Endometrial microvascular endothelial cells (primary cell): ENCODE results near the gene CCL19. TPM values are rescaled to one million over a fixed set of nuclear protein-coding genes. Genes with fewer than 3 reads are reported as not detected.

Experiments
- in situ Hi-C: cut with HindIII; loops from 2 replicates; pipeline ENCODE4 v1.10.0; 2017; ENCODE audit warnings: low sequenced_read_pairs, low pct_unique_long_range_greater_than_20kb; ENCODE audit errors: inconsistent ontology term
- total RNA-seq: library from RNA; depleted of rRNA; stranded (reverse); fragments of >200 nt; gene quantifications from one replicate; pipeline ENCODE4 v1.2.3, GENCODE V29; 2015; ENCODE audit errors: inconsistent ontology term

The CCL19 gene
- total RNA-seq, 1 donor from 2014 or later, result not detected

DNA sequence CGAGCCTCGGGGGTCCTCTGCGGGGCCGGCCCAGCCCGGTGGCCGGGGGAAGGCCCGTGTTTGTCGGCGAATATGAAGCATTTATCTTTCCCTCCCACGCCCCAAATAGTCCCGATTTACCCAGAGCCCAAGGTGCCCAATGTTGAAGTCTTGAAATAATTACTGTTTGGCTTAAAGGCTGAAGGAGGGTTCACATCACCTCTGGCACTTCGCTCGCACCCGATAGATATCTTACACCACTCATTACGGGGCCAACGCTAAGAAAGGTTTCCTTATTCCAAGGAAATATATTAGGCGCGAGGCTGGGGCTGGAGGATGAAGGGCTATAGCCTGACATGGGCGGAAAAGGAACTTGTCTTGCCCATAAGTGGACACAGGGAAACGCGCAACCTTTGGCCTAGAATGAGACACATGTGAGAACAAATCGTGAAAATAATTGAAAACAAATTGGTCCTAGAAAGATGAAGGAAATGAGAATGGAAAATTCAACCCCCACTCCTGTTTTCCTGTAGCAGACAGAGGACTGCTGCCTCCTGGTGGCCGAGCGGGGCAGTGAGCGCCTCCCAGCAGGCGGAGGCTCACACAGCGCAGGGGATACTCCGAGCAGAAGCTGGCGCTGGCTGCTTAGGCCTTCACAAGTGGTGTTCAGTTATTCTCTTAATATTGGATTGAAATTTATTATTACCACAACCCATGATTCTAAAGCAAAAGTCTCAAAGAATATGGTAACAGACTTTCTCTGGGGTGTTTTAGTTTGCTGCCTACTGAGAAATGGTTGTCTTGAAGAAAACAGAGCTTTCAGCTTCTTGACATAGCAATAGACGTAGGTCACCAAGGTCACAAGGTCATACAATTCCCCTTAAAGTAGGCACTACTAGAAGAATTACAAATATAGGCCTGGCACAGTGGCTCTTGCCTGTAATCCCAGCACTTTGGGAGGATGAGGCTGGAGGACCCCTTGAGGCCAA lies 11.0 kb upstream of the CCL19 start:
- in situ Hi-C loops, result no loop called here

DNA sequence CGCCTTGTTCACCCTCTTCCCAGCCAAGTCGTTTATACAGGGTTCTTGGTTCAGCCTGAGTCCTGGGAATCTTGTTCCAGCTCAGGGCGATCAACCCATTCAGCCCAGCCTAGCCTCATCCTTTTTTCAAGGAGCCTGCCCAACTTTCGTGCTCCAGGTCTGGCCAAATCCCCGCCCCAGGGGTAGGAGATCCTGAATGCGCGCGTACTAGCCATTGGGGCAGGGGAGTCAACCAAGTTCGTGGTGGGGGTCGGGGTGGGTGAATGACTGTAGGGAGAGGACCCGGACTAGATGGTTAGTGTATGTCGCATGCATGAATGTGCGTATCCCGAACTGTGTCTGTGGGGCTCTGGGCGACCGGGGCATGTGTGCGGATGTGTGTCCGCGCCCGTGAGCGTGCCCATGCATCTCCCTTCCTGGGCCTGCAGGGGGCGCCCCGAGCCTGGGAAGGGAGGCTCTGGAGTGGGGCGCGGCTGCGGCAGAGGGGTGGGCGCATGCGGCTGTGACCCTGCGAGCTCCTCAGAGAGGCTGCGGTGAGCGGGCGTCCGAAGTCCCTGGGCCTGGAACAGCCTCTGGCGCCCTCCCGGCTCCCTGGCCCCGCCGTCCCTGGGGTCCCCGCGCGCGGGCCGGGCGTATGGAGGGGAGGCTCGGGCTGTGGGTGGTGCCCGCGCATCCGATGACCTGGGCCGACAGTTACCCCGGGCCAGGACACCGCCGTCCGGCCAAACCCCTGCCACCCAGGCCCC lies 10.1 kb upstream of the CCL19 start:
- in situ Hi-C loops, result no loop called here

DNA sequence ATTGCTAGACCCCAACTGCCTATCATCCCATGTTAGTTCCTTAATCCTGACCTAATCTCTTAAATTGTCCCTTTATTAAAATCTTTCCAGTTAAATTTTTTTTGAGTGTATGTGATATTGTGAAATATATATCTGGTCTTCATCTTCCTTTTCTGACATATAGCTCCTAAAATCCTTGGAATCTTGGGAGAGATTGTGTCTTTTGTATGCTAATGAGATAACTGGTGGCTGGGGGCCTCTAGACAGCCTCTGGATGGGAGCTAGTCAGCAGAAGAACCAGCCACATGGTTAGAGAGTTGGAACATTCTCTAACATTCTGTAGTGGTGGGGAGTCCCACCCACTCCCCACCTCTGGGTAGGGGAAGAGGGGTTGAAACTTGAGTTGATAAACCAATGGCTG lies 3.7 kb upstream of the CCL19 start:
- in situ Hi-C loops, result no loop called here

DNA sequence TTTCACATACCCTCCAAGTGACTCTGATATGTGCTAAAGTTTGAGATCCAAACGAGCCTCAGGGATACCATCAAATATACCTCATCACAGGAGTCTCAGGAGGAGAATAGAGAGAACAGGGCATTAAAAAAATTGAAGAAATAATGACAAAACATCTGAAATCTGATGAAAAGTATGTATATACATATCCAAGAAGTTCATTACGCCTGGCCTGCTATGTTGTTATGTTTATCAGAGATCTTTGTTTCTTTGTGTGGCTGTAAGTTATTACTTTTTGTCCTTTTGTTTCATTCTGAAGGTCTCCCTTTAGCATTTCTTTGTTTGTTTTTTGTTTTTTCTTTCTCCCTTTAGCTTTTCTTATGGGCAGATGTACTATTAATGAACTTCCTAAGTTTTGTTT lies 2.5 kb upstream of the CCL19 start:
- in situ Hi-C loops, result no loop called here

DNA sequence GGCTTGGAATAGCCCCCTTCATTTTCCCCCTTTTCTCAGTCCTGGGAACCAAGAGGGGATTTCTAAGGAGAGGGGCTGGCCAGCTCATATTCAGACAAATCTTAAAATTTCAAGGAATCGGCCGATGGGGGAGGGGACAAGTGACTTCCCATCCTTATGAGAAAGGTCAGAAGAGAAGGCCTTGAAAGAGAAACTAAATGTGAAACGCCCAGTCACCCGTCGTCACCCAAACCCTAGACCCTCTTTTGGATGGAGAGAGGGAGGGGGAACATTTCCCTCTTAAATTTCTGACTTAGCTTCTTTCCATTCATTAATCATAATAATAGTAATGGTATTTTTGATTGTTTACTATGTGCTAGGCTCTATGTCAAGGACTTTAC lies 850 bp upstream of the CCL19 start:
- in situ Hi-C loops, result no loop called here

DNA sequence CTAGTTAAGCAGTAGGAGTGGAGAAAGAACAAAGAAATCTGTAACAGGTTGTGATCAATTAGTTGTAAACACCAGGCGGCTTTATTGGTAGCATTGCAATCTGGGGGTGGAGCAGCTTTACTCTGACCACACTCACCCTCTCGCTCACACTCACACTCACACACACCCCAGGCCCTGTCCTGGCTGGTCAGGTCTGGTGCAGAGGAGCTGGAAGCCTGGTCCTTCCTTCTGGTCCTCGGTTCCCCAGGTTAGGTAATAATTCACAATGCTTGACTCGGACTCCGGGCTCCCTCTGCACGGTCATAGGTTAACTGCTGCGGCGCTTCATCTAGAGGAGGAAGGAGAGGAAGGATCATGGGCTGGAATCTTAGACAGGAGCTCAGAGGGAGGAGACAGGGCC lies 1.6 kb downstream of the CCL19 start:
- in situ Hi-C loops, result no loop called here

DNA sequence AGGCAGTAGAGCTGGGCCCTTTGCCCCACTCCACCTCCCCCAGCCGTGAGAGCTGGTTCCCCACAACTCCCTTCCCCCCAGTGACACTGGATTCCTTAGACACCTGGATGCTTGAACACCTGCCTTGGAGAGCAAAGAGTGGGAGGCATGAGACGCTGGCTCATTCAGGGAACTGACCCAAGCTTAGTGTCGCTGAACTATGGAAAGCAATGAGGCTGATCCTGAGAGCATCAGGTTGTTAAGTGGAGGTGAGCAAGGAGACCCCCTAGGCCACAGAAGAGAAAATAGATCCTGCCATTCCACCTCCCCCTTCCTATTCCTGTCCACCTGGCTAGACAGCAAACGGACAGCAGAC lies 2.0 kb downstream of the CCL19 start:
- in situ Hi-C loops, result no loop called here

DNA sequence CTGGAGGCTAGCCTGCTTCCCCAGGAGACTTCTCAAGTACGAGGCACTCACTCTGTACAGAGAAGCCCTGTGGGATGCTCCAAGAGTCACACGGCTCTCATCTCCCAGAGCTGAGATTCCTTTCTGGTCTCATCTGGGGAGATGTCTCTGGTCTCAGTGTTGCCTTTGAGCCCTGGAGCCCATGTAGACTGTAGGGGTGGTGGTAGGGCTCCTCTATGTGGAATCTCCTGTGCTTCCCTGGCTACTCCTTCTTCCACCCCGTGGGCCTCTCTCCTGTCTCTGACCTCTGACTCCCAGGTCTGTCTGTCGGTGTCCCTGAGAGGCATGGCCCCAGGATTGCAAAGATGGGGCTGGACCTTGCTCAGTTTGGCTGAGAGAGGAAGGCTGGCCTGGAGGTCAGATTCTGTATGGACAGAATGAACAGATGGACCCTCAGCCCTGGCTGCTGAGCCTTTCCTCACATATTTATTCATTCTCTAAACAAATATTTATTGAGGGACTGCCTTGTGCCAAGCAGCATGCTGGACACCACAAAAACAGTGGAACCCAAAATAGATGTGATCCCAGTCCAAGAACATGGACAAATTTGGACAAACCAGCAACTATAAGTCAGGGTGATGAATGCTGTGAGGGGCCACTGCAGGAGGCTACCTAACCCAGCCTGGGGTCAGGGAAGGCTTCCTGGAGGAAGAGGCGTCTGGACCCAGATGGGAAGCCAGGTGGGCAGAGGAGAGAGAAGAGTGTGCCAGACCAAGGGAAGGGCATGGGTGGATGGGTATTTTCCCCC lies 2.6 kb downstream of the CCL19 start:
- in situ Hi-C loops, result no loop called here

DNA sequence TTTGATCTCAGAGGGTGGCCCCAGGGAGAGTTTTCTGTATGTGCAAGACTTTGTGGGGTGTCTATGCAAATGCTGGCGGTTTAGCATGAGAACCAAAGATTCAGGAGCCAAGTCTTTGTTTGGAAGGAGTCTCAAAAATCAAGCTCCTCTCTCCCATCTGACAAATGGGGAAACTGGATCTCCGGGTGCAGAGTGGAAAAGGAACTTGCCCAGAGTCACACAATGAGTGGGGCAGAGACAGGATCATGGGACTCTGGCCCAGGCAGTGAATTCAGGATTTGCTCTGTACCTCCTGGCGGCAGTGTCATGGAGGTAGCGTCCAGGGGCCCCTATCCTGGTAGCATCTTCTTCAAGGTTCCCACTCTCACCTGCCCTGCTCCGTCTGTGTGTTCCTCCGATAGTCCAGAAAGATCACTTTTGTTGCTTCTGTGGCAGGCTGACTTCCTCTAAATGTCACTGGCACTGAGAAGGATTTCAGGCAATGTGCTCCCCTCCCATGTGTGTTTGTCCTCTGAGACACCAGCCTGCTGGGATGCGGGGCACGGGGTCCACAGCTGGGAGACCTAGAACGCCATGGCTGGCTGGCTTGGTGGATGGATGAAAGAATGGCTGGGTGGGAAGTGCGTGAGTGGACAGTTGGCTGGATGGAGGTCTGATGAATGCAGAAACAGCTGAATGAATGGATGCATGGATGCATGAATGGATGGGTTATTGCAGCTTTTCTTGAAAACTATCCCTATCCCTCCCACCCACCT lies 3.6 kb downstream of the CCL19 start:
- in situ Hi-C loops, result no loop called here

DNA sequence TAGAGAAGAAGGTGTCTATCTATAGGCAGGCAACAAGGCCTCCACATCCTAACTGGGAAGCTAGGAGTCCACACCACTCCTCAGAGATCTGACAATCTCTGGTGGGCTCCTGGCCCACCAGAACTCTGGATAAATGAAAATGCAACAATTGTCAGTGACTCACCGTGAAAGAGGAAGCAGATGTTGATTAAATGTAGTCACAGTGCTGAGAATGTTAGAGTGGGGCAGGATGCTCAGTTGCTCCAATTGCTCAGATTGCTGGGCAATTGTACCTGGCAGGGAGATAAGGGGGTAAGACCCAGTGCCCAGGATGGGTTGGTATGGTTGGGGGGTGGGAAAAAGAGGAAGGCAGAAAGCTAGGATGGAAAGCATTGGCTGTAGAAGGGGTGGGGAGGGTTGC lies 4.3 kb downstream of the CCL19 start:
- in situ Hi-C loops, result no loop called here

DNA sequence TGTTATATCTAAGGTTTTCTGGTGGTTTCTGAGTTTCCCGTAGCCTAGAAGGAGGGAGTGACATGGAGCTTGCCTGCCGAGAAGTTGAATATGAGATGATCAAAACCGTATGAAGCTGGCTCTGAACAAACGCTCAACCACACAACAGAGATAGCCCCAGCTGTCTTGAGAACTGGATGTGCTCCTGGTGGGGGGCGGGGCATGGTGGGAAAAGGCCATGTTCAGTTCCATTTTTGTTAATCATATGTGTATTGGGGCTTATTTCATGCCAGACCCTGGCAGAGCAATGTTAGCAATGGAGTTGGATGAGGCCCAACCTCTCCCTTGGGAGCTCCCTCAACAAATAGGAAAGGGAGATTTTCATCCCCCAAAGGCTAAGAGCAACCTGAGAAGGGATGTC lies 4.8 kb downstream of the CCL19 start:
- in situ Hi-C loops, result no loop called here

DNA sequence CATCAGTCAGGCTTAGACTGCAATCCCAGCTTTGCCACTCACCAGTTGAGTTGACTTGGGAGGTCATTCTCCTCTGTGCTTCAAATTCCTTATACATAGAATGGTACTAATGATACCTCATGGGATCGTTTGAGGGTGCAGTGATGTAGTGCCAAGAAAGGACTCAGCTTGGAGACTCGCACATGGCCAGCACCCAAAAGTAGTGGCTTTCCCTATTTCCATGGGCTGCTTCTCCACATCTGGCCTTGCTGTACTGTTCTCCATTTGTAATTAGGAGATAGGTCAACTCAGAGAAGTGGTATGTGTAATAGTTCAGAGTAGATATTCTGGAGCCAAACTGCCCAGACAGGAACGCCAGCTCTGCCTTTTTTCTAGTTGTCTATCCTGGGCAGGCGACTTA lies 5.5 kb downstream of the CCL19 start:
- in situ Hi-C loops, result no loop called here

DNA sequence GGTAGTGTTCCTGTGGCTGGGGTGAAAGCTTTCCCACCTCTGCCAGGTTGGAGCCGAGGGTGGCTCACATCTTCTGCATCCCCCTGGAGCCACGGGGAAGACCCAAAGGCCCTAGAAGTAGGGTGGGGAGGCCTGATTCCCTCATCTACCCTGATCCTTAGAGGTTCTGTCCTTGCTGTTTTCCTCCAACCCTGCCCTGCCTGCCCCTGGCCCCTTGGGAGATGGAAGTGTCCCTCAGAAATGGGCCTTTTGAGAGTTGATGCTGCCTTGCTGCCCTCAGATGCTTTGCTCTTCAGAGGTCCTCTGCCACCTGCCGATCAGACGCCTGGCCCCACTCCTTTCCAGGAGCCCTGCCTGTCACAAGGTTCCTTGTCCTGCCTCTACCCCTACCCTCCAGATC lies 6.3 kb downstream of the CCL19 start:
- in situ Hi-C loops, result no loop called here

DNA sequence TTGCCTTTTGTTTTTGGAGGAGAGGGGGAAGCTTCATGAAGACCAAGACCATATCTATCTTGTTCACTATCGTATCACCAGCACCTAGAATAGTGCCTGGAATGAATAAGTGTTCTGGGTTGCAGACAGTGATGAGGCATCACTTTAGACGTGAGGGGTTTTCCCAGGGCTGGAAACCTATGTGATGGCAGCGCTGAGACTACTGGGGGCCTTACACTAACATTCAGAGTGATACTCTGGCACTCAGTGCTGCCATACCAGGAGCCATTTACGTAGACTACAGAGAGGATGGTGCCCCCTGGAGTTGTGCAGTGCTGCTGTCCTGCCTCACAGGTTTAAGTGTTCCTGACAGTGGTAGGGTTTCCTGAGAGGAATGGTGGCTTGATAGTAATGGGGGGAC lies 6.9 kb downstream of the CCL19 start:
- in situ Hi-C loops, result no loop called here

DNA sequence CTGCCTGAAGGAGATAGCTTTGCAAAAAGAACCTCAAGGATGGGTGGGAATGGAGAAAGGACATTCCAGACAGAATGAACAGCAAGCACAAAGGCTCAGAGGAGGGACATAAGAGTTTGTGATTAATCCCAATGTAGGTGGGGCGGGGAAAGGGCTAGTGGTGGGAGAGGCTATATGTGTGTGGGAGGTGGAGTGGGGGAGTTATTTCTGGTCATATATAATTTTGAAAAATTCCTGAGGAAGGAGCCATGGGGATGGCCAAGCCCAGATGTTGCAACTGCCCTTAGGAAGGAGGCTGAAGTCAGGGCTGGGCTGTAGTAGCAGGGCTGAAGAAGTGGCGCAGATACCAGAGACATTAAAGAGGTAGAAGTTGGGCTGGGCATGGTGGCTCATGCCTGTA lies 15.2 kb downstream of the CCL19 start:
- in situ Hi-C loops, result no loop called here

DNA sequence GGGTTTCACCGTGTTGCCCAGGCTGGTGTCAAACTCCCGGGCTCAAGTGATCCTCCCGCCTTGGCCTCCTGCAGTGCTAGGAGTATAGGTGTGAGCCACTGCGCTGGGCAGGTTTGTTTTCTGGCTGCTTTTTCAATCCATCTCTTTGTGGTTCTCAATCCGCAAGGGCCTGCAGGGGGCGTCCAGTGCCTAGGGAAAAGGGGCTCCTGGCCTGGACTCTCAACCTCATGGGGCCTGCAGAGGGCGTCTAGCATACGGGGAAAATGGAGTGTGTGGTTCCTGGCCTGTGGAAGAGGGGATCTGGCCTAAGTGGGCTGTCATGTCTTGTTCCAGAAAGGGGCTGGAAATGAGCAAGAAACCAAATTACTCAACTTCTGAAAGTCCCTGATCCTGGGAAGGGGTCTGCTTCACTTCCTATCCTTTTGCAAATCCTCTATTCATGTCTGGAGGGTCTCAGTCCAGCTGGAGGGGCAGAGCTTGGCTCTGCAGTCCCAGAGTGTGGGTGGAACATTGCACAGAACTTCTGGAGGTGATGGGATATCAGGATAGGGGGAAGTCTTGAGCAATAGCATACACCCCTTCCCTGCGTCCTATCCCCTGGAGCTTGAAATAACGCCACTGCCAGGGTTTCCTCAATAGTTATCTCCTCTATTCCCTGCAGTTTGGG lies 15.9 kb downstream of the CCL19 start:
- in situ Hi-C loops, result no loop called here

DNA sequence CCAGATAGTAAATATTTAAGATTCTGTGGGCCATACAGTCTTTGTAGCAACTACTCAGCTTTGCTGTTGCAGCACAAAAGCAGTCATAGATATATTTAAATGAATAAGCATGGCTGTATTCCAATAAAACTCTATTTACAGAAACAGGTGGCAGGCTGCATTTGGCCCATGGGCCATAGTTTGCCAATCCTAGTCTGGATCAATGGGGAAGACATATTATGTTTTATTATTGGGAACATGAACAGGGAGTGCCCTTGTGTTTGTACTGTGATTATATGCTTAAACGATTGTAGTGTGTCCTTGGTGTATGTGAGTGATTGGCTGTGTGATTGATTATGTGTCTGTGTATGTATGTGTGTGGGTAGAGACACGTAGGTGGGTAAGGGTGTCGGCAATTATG lies 16.6 kb downstream of the CCL19 start:
- in situ Hi-C loops, result no loop called here

DNA sequence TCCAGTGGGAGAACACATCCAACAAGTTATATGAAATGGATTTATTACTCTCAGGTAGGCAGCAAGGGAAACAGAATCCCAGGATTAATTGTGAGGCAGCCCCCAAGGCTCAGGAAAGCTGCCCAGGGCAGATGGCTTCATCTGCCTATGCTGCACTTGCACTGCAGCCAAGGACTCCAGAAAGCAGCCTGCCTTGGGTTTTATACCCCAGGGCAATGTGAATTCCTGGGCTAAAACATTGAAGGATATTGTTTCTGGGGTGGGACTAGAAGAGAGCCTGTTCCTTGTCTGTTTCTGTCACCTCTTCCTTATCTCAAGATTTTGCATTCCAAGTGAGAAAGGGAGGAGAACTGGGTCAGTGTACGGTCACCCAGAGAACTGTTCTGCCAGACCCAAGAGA lies 19.8 kb downstream of the CCL19 start:
- in situ Hi-C loops, result no loop called here
